SK-N-MC (cell line): ENCODE data around the gene SUSD4.

Experiments used
- EZH2 ChIP-seq: fragments of 200-600 bp; sonication (generic); IDR thresholded peaks from one replicate; pipeline ENCODE4 v1.6.1; 2017; ENCODE audit warnings: antibody characterized with exemption
- FOXP2 ChIP-seq: optimal IDR thresholded peaks from 2 replicates; pipeline ENCODE3; 2011; ENCODE audit warnings: mild to moderate bottlenecking, moderate library complexity; ENCODE audit not compliant: insufficient read depth; ENCODE audit errors: extremely low read length, control extremely low read depth
- POLR2AphosphoS5 ChIP-seq: IDR thresholded peaks from 2 replicates; pipeline ENCODE4 v1.6.1; 2012; ENCODE audit warnings: mild to moderate bottlenecking, low read depth, low read length, borderline replicate concordance

DNA sequence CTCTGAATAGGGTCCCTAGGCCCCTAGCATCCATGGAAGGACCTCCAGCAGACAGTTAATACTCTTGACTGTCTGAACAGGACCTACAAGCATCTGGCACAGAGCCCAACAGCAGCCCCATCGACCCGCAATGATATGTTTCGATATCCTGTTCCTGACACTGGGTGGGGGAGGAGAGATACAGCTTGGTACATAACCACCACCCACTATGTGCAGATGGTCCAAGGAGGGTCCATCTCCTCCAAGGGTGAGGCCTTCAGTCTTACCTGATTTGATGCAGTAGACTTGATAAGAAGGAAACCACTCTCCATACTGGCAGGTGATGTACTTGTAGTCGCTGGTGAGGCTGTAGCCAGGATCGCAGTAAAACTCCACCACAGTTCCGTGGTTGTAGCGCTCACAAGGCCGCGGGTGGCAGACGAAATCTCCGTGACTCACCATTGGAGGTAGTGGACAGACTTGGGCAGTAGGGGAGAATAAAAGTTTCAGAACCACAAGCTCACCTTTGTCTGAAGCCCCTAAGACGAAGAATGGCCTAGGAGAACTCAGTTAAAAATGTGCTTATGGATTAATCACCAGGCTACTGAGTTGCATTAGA, 134.9 kb downstream of the SUSD4 start:
- TF ChIP-seq FOXP2, result no peak
- TF ChIP-seq POLR2AphosphoS5, result no peak
- no peak for TF ChIP-seq EZH2
